H9 (cell line): Measurements from ENCODE around the gene OR56B1. TPM values are rescaled to one million over a fixed set of nuclear protein-coding genes. Genes with fewer than 3 reads are reported as not detected.

ENCODE experiments used
- DNase-seq: peaks from one replicate; pipeline ENCODE4 v3.0.0-alpha.2; 2017
- H2AFZ ChIP-seq: one replicate; pipeline ENCODE4 v1.6.1; 2013; ENCODE audit warnings: mild to moderate bottlenecking, low read length, control low read depth, moderate library complexity
- H2AK5ac ChIP-seq: 2 replicates; pipeline ENCODE4 v1.6.1; 2013; ENCODE audit warnings: low read length, control low read depth, mixed read lengths; ENCODE audit not compliant: insufficient read length
- H2BK120ac ChIP-seq: one replicate; pipeline ENCODE4 v1.6.1; 2013; ENCODE audit warnings: low read depth, mild to moderate bottlenecking, low read length, control low read depth, inconsistent platforms; ENCODE audit not compliant: poor library complexity, severe bottlenecking
- H2BK12ac ChIP-seq: 2 replicates; pipeline ENCODE4 v1.6.1; 2013; ENCODE audit warnings: low read length, control low read depth, mixed read lengths, low read depth; ENCODE audit not compliant: insufficient read length
- H2BK15ac ChIP-seq: 2 replicates; pipeline ENCODE4 v1.6.1; 2013; ENCODE audit warnings: low read depth, low read length, control low read depth
- H2BK20ac ChIP-seq: one replicate; pipeline ENCODE4 v1.6.1; 2013; ENCODE audit warnings: low read depth, mild to moderate bottlenecking, low read length, control low read depth, inconsistent platforms; ENCODE audit not compliant: poor library complexity, severe bottlenecking
- H2BK5ac ChIP-seq: 2 replicates; pipeline ENCODE4 v1.6.1; 2013; ENCODE audit warnings: low read length, control low read depth, mixed read lengths; ENCODE audit not compliant: insufficient read length
- H3K14ac ChIP-seq: 2 replicates; pipeline ENCODE4 v1.6.1; 2013; ENCODE audit warnings: low read length, control low read depth; ENCODE audit not compliant: insufficient read depth
- H3K18ac ChIP-seq: 2 replicates; pipeline ENCODE4 v1.6.1; 2013; ENCODE audit warnings: low read depth, mild to moderate bottlenecking, mixed read lengths, low read length, control low read depth; ENCODE audit not compliant: insufficient read length
- H3K23ac ChIP-seq: 2 replicates; pipeline ENCODE4 v1.6.1; 2013; ENCODE audit warnings: low read length, control low read depth, mixed read lengths, low read depth; ENCODE audit not compliant: insufficient read length
- H3K23me2 ChIP-seq: 2 replicates; pipeline ENCODE4 v1.6.1; 2013; ENCODE audit warnings: low read depth, mild to moderate bottlenecking, mixed read lengths, low read length, control low read depth; ENCODE audit not compliant: insufficient read length, poor library complexity, severe bottlenecking
- H3K27ac ChIP-seq: 2 replicates; pipeline ENCODE4 v1.5.1; 2013; ENCODE audit warnings: low read length, control low read depth, mixed read lengths, low read depth; ENCODE audit not compliant: insufficient read length
- H3K27me3 ChIP-seq: 2 replicates; pipeline ENCODE4 v1.6.1; 2013; ENCODE audit warnings: low read length, control low read depth, inconsistent platforms; ENCODE audit not compliant: insufficient read depth
- H3K4ac ChIP-seq: 2 replicates; pipeline ENCODE4 v1.6.1; 2013; ENCODE audit warnings: low read depth, mild to moderate bottlenecking, control low read depth, inconsistent platforms, low read length, moderate library complexity
- H3K4me1 ChIP-seq: 2 replicates; pipeline ENCODE4 v1.6.1; 2013; ENCODE audit warnings: low read length, control low read depth, inconsistent platforms; ENCODE audit not compliant: insufficient read depth
- H3K4me2 ChIP-seq: 2 replicates; pipeline ENCODE4 v1.6.1; 2013; ENCODE audit warnings: low read length, control low read depth, mixed read lengths; ENCODE audit not compliant: insufficient read length, insufficient read depth
- H3K56ac ChIP-seq: 2 replicates; pipeline ENCODE4 v1.6.1; 2013; ENCODE audit warnings: low read depth, mild to moderate bottlenecking, mixed read lengths, low read length, control low read depth; ENCODE audit not compliant: insufficient read length
- H3K79me1 ChIP-seq: 2 replicates; pipeline ENCODE4 v1.6.1; 2013; ENCODE audit warnings: low read depth, mild to moderate bottlenecking, moderate library complexity, low read length, control low read depth, inconsistent platforms; ENCODE audit not compliant: insufficient read depth, poor library complexity, severe bottlenecking
- H3K79me2 ChIP-seq: 2 replicates; pipeline ENCODE4 v1.6.1; 2013; ENCODE audit warnings: low read length, control low read depth, inconsistent platforms; ENCODE audit not compliant: insufficient read depth
- H3K9ac ChIP-seq: 2 replicates; pipeline ENCODE4 v1.6.1; 2013; ENCODE audit warnings: low read length, control low read depth, mixed read lengths; ENCODE audit not compliant: insufficient read length; ENCODE audit errors: extremely low read depth
- H3K9me3 ChIP-seq: one replicate; pipeline ENCODE4 v1.6.1; 2013; ENCODE audit warnings: low read depth, low read length, inconsistent platforms; ENCODE audit not compliant: control insufficient read depth
- H3T11ph ChIP-seq: one replicate; pipeline ENCODE4 v1.6.1; 2013; ENCODE audit warnings: mild to moderate bottlenecking, low read length, control low read depth, inconsistent platforms
- H4K20me1 ChIP-seq: one replicate; pipeline ENCODE4 v1.6.1; 2013; ENCODE audit not compliant: control insufficient read depth, insufficient read length, insufficient read depth
- H4K5ac ChIP-seq: 2 replicates; pipeline ENCODE4 v1.6.1; 2013; ENCODE audit warnings: low read depth, mild to moderate bottlenecking, mixed read lengths, low read length, control low read depth; ENCODE audit not compliant: insufficient read length
- H4K8ac ChIP-seq: replicated peaks from 2 replicates; pipeline ENCODE4 v1.6.1; 2013; ENCODE audit warnings: low read length, control low read depth, mixed read lengths, low read depth; ENCODE audit not compliant: insufficient read length
- H4K91ac ChIP-seq: 2 replicates; pipeline ENCODE4 v1.6.1; 2013; ENCODE audit warnings: low read depth, mild to moderate bottlenecking, moderate library complexity, mixed read lengths, low read length, control low read depth; ENCODE audit not compliant: insufficient read length
- H3K27ac Mint-ChIP-seq, 3 experiments: 2 replicates in 2 of 3; 3 replicates in 1 of 3; pipeline ENCODE4 v1.8.0; 2020 to 2021; ENCODE audit warnings: mixed read lengths in 3 of 3, mild to moderate bottlenecking in 1 of 3, moderate library complexity in 1 of 3
- H3K27me3 Mint-ChIP-seq: 2 replicates; pipeline ENCODE4 v1.8.0; 2021; ENCODE audit warnings: low read depth, mild to moderate bottlenecking, moderate library complexity, mixed read lengths
- H3K36me3 Mint-ChIP-seq, 3 experiments: 2 replicates in 2 of 3; 3 replicates in 1 of 3; pipeline ENCODE4 v1.8.0; 2020 to 2021; ENCODE audit warnings: low read depth in 3 of 3, mixed read lengths in 3 of 3; ENCODE audit not compliant: insufficient read depth in 1 of 3
- H3K4me1 Mint-ChIP-seq, 2 experiments: 2 replicates each; pipeline ENCODE4 v1.8.0; 2020; ENCODE audit warnings: mixed read lengths in 2 of 2
- H3K4me3 Mint-ChIP-seq, 2 experiments: 2 replicates in 1 of 2; 3 replicates in 1 of 2; pipeline ENCODE4 v1.8.0; 2020 to 2021; ENCODE audit warnings: mild to moderate bottlenecking in 2 of 2, mixed read lengths in 2 of 2, moderate library complexity in 1 of 2
- H3K9me3 Mint-ChIP-seq, 2 experiments: 2 replicates in 1 of 2; 3 replicates in 1 of 2; pipeline ENCODE4 v1.8.0; 2020; ENCODE audit warnings: mild to moderate bottlenecking in 2 of 2, mixed read lengths in 2 of 2, moderate library complexity in 1 of 2
- CTCF ChIP-seq: fragments of 200-600 bp; sonication (generic); conservative IDR thresholded peaks from 3 replicates; pipeline ENCODE4 v1.8.0; 2021; ENCODE audit warnings: antibody characterized with exemption, mild to moderate bottlenecking
- WGBS: extraction: QIAGEN DNeasy Blood & Tissue Kit; methylation state at CpG from one replicate; pipeline ENCODE4 v1.1.7; 2013; ENCODE audit warnings: missing lambda C conversion rate, low lambda C conversion rate, mixed read lengths; ENCODE audit not compliant: insufficient read length; ENCODE audit errors: extremely low coverage; 5-methylcytosine and 5-hydroxymethylcytosine counted together
- total RNA-seq: library from RNA; stranded (reverse); gene quantifications from 2 replicates; pipeline ENCODE4 v1.2.1, GENCODE V29; 2021

Gene OR56B1
- total RNA-seq, 1 experiment from 2014 or later, result not detected

- no peak within 1 kb of the TSS for H3K23ac ChIP-seq
- TF ChIP-seq CTCF, result no peak
- Mint-ChIP-seq H3K36me3 (no peaks in the 10 kb centered on the region), H3K4me3 (no peak within 1 kb of the TSS), H3K4me1 (no peaks in the 10 kb centered on the region), H3K27me3 (no peaks in the 10 kb centered on the region), H3K9me3 (no peaks in the 10 kb centered on the region), H3K27ac (no peak within 1 kb of the TSS)
- H3K9me3 ChIP-seq, result no peaks in the 10 kb centered on the region
- H2AK5ac ChIP-seq, result no peak within 1 kb of the TSS
- no peak within 1 kb of the TSS for H2BK20ac ChIP-seq
- no peaks in the 10 kb centered on the region for H3K27me3 ChIP-seq
- no peak within 1 kb of the TSS for H4K5ac ChIP-seq
- H4K20me1 ChIP-seq, result no peaks in the 10 kb centered on the region
- H3K79me2 ChIP-seq, result no peaks in the 10 kb centered on the region
- H3K27ac ChIP-seq, result no peak within 1 kb of the TSS
- H4K8ac ChIP-seq, result no peak within 1 kb of the TSS
- H2BK120ac ChIP-seq, result no peak within 1 kb of the TSS
- no peak within 1 kb of the TSS for H3K14ac ChIP-seq
- no CpG with 5 or more reads among the region's 4 CpGs for WGBS
- no peak within 1 kb of the TSS for H3K18ac ChIP-seq
- no peak within 1 kb of the TSS for H2BK15ac ChIP-seq
- H3K23me2 ChIP-seq, result no peaks in the 10 kb centered on the region
- H3K79me1 ChIP-seq, result no peaks in the 10 kb centered on the region
- H3K56ac ChIP-seq, result no peak within 1 kb of the TSS
- no peak within 1 kb of the TSS for H3T11ph ChIP-seq
- no peak within 1 kb of the TSS for H2AFZ ChIP-seq
- H3K4me1 ChIP-seq, result no peaks in the 10 kb centered on the region
- no peak within 1 kb of the TSS for H3K4ac ChIP-seq
- no peak for DNase-seq
- H2BK12ac ChIP-seq, result no peak within 1 kb of the TSS
- no peak within 1 kb of the TSS for H4K91ac ChIP-seq
- no peak within 1 kb of the TSS for H3K4me2 ChIP-seq
- no peak within 1 kb of the TSS for H2BK5ac ChIP-seq
- H3K9ac ChIP-seq, result no peak within 1 kb of the TSS
Measured at GRCh38 chr11:5783255-5783654, 47.0 kb downstream of the OR56B1 start, which contains the start of gene OR52N5. OR52N5 (minus strand) TSS chr11:5783355; CDS start chr11:5778634, 4,721 bp downstream.

Other genes with a start within 250 kb of the OR56B1 start
- not detected in 2 replicates for gene OR52D1, start 247.8 kb upstream of the OR56B1 start, total RNA-seq
- gene UBQLN3, start 226.5 kb upstream of the OR56B1 start, total RNA-seq, result not detected in 2 replicates
- not detected in 2 replicates for gene UBQLNL, start 219.7 kb upstream of the OR56B1 start, total RNA-seq
- gene OR52H1, start 187.9 kb upstream of the OR56B1 start, total RNA-seq, result not detected in 2 replicates
- gene OR52B6, start 155.6 kb upstream of the OR56B1 start, total RNA-seq, result not detected in 2 replicates
- gene TRIM6, start 139.8 kb upstream of the OR56B1 start, total RNA-seq, result 14.1 and 17.9 TPM in 2 replicates
- 0.35 and 0.59 TPM in 2 replicates for gene TRIM34, start 111.4 kb upstream of the OR56B1 start, total RNA-seq
- gene TRIM5, start 51.4 kb upstream of the OR56B1 start, total RNA-seq, result 21.3 and 21.5 TPM in 2 replicates
- gene TRIM22, start 46.7 kb upstream of the OR56B1 start, total RNA-seq, result 78.6 and 79.9 TPM in 2 replicates
- not detected in 2 replicates for gene OR52N4, start 17.8 kb downstream of the OR56B1 start, total RNA-seq
- gene OR52N5, start 46.9 kb downstream of the OR56B1 start, total RNA-seq, result not detected in 2 replicates
- not detected in 2 replicates for gene OR52N1, start 54.8 kb downstream of the OR56B1 start, total RNA-seq
- not detected in 2 replicates for gene OR52N2, start 72.5 kb downstream of the OR56B1 start, total RNA-seq
- gene OR52E6, start 105.4 kb downstream of the OR56B1 start, total RNA-seq, result not detected in 2 replicates
- not detected in 2 replicates for gene OR52E8, start 121.2 kb downstream of the OR56B1 start, total RNA-seq
- not detected in 2 replicates for gene OR52E4, start 144.2 kb downstream of the OR56B1 start, total RNA-seq
- gene OR52E5, start 156.8 kb downstream of the OR56B1 start, total RNA-seq, result not detected in 2 replicates
- gene OR56A3, start 205.8 kb downstream of the OR56B1 start, total RNA-seq, result not detected in 2 replicates
- not detected in 2 replicates for gene OR56A5, start 232.0 kb downstream of the OR56B1 start, total RNA-seq